NCI-H748 (cell line): ENCODE results near the gene AQP11.
"Not testable (repeated sequence)": the region's sequence is repeated elsewhere in the genome, so short reads cannot be mapped to it uniquely, and the experiment has no call there.

Experiments
- DNase-seq: peaks from one replicate; lab custom pipeline; 2025; ENCODE audit not compliant: unreplicated experiment; lab: John Stamatoyannopoulos, UW

AQP11 gene

GRCh38 chr11:77589521-77590193 is at the start of gene AQP11:
Gene AQP11 (plus strand): TSS chr11:77589953. CDS start chr11:77589993, 40 bp downstream.
- peak; percentile 84 for DNase-seq

- no peak for DNase-seq
These were observed 47.5 kb upstream of the AQP11 start for GRCh38 chr11:77542296-77542695.

GRCh38 chr11:77547047-77547836 is 42.5 kb upstream of the AQP11 start:
- DNase-seq = no peak

GRCh38 chr11:77547863-77548551 is 41.7 kb upstream of the AQP11 start:
- peak; percentile 59 for DNase-seq

GRCh38 chr11:77548552-77549445 is 41.0 kb upstream of the AQP11 start:
- no peak for DNase-seq

- DNase-seq = not testable (repeated sequence)
These were observed 38.3 kb upstream of the AQP11 start for GRCh38 chr11:77551426-77551825.

GRCh38 chr11:77557553-77557952 is 32.2 kb upstream of the AQP11 start:
- DNase-seq = peak; percentile 32

- no peak for DNase-seq
These were observed 31.4 kb upstream of the AQP11 start for GRCh38 chr11:77558380-77558779.

- no peak for DNase-seq
These were observed 29.9 kb upstream of the AQP11 start for GRCh38 chr11:77559686-77560401.

- DNase-seq = no peak
These were observed 29.1 kb upstream of the AQP11 start for GRCh38 chr11:77560605-77561004.

GRCh38 chr11:77561257-77561656 is 28.5 kb upstream of the AQP11 start:
- no peak for DNase-seq

GRCh38 chr11:77568306-77568705 is 21.4 kb upstream of the AQP11 start:
- no peak for DNase-seq

GRCh38 chr11:77568916-77569675 is 20.7 kb upstream of the AQP11 start:
- no peak for DNase-seq

- DNase-seq = no peak
These were observed 20.1 kb upstream of the AQP11 start for GRCh38 chr11:77569676-77570070.

GRCh38 chr11:77570896-77571295 is 18.9 kb upstream of the AQP11 start:
- DNase-seq = not testable (repeated sequence)

- DNase-seq = not testable (repeated sequence)
These were observed 14.3 kb upstream of the AQP11 start for GRCh38 chr11:77575428-77575827.

GRCh38 chr11:77580712-77581337 is 8.9 kb upstream of the AQP11 start:
- peak; percentile 34 for DNase-seq

GRCh38 chr11:77589181-77589520 is 602 bp upstream of the AQP11 start:
- no peak for DNase-seq

GRCh38 chr11:77590194-77590782 is 535 bp downstream of the AQP11 start:
- DNase-seq = peak; percentile 70
